Skeletal muscle satellite cell (primary cell): ENCODE results near the gene CFD.
"Not testable (repeated sequence)": the region's sequence is repeated elsewhere in the genome, so short reads cannot be mapped to it uniquely, and the experiment has no call there.

Source experiments
- H3K27me3 ChIP-seq: 2 replicates; pipeline ENCODE4 v1.7.0; 2013; ENCODE audit warnings: low read length; ENCODE audit not compliant: control insufficient read depth, insufficient read depth
- H3K36me3 ChIP-seq: 2 replicates; pipeline ENCODE4 v1.7.0; 2013; ENCODE audit warnings: mild to moderate bottlenecking, control low read depth, low read length; ENCODE audit not compliant: insufficient read depth
- H3K4me1 ChIP-seq: 2 replicates; pipeline ENCODE4 v1.7.0; 2013; ENCODE audit warnings: low read length; ENCODE audit not compliant: control insufficient read depth, insufficient read depth
- H3K4me2 ChIP-seq: 2 replicates; pipeline ENCODE4 v1.7.0; 2013; ENCODE audit warnings: mild to moderate bottlenecking, low read length
- H3K4me3 ChIP-seq: 2 replicates; pipeline ENCODE4 v1.7.0; 2013; ENCODE audit warnings: low read length
- H3K9ac ChIP-seq: 2 replicates; pipeline ENCODE4 v1.7.0; 2013; ENCODE audit warnings: mild to moderate bottlenecking, low read depth, low read length, moderate library complexity
- H3K9me3 ChIP-seq: replicated peaks from 2 replicates; pipeline ENCODE4 v1.7.0; 2013; ENCODE audit warnings: mild to moderate bottlenecking, control low read depth, low read length

CFD gene

DNA sequence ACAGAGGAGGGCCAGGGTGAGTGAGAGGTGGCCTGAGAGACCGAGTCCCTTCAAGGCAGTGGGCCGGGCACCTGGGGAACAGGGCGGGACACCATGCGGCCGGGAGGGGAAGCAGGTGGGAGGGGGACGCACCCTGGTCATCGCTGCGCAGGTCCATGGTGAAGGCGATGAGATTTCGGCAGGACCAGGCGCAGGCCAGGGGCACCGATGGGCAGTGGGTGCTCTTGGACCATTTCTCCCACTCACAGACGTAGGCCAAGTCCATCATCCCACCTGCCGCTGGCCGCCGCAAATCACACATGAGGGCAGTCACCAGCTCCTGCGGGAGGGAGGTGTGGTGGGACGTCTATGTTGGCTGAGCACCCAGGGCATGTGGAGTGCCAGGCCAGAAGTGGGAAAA lies 31.4 kb downstream of the CFD start:
- Histone ChIP-seq H3K36me3 (peaks cover 28% of the 10 kb centered on the region), H3K4me3 (no peak overlapping the region), H3K4me2 (no peak overlapping the region), H3K9me3 (no peaks in the 10 kb centered on the region), H3K9ac (no peak overlapping the region), H3K27me3 (no peaks in the 10 kb centered on the region), H3K4me1 (no peaks in the 10 kb centered on the region)

DNA sequence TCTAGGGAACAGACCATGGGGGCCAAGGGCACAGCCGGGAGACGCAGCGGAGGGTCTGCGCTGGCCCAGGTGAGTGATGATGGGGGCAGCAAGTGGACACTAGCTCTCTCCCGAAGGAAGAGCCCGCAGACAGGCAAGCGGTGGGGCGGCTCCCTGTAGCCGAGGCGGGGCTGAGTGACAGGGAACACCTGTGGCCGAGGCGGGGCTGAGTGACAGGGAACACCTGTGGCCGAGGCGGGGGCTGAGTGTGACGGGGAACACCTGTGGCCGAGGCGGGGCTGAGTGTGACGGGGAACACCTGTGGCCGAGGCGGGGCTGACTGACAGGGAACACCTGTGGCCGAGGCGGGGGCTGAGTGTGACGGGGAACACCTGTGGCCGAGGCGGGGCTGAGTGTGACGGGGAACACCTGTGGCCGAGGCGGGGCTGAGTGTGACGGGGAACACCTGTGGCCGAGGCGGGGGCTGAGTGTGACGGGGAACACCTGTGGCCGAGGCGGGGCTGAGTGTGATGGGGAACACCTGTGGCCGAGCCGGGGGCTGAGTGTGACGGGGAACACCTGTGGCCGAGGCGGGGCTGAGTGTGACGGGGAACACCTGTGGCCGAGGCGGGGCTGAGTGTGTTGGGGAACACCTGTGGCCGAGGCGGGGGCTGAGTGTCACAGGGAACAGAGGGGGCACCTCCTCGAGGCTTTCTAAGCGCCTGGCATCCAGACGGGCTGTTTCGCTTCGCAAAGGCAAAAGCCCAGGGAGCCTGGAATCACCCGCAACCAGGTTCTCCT lies 32.1 kb downstream of the CFD start:
- H3K4me2 ChIP-seq, result peak overlapping the region; percentile 97
- H3K36me3 ChIP-seq, result peaks cover 26% of the 10 kb centered on the region
- not testable (repeated sequence) for H3K9me3 ChIP-seq, H3K4me1 ChIP-seq, H3K27me3 ChIP-seq
- H3K9ac ChIP-seq, result peak overlapping the region; percentile 81
- peak overlapping the region; percentile 90 for H3K4me3 ChIP-seq

DNA sequence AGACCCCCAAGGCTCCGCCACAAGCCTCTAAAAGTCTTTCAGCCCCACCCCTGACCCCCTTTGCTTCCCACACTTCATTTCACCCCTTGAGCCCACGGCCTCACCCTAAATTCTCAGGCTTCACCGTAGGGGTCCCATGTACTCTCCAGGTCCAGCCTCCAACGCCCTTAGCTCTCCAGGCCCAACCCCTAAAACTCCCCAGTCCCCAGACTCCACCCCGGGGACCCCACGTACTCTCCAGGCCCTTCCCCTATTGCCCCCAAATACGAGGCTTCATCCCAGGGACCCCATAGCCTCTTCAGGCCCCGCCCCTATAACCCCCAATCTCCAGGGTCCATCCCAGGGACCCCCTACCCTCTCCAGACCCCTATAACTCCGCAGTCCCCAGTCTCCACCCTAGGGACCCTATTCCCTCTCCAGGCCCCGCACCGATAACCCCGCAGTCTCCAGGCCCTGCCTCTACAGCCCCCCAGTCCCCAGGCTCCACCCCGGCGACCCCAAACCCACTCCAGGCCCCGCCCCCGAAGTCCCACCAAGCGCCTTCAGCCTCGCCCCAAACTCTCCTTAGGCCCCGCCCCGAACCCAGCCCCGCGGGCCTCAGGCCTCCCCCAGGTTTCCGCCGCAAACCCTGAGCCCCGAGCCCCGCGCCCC lies 32.9 kb downstream of the CFD start:
- Histone ChIP-seq H3K4me1 (no peaks in the 10 kb centered on the region), H3K4me2 (peak overlapping the region; percentile 97), H3K9ac (peak overlapping the region; percentile 81), H3K36me3 (peaks cover 28% of the 10 kb centered on the region), H3K27me3 (no peaks in the 10 kb centered on the region), H3K4me3 (peak overlapping the region; percentile 90), H3K9me3 (no peaks in the 10 kb centered on the region)

DNA sequence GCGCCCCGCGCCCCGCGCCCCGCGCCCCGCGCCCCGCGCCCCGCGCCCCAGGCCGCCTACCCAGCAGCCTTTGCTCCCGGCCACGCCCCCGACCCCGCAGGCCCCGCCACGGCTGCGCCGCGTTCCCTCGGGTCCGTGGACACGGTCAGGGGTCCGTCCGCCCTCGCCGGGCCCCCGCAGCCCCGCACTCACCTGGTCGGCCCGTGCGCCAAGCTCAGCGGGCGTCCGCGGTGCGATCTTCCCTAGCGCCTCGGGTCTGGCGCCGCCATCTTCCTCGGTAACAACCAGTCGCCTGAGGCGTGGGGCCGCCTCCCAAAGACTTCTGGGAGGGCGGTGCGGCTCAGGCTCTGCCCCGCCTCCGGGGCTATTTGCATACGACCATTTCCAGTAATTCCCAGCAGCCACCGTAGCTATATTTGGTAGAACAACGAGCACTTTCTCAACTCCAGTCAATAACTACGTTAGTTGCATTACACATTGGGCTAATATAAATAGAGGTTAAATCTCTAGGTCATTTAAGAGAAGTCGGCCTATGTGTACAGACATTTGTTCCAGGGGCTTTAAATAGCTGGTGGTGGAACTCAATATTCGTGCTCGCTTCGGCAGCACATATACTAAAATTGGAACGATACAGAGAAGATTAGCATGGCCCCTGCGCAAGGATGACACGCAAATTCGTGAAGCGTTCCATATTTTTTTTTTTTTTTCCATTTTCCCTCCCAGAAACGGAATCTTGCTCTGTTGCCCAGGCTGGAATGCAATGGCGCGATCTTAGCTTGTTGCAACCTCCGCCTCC lies 33.6 kb downstream of the CFD start, which contains the start of the genes MED16 and RNU6-9:
MED16 (minus strand) TSS at position 294 of the 796 bp plus-strand sequence. CDS start 2,056 bp downstream, outside the sequence.
RNU6-9 (plus strand) TSS at position 591 of the 796 bp plus-strand sequence.
- no peaks in the 10 kb centered on the region for H3K9me3 ChIP-seq
- no peaks in the 10 kb centered on the region for H3K4me1 ChIP-seq
- peak within 1 kb of the TSS; percentile 97 for H3K4me2 ChIP-seq
- H3K27me3 ChIP-seq, result no peaks in the 10 kb centered on the region
- peaks cover 31% of the 10 kb centered on the region for H3K36me3 ChIP-seq
- H3K9ac ChIP-seq, result peak within 1 kb of the TSS; percentile 90
- H3K4me3 ChIP-seq, result peak within 1 kb of the TSS; percentile 90

DNA sequence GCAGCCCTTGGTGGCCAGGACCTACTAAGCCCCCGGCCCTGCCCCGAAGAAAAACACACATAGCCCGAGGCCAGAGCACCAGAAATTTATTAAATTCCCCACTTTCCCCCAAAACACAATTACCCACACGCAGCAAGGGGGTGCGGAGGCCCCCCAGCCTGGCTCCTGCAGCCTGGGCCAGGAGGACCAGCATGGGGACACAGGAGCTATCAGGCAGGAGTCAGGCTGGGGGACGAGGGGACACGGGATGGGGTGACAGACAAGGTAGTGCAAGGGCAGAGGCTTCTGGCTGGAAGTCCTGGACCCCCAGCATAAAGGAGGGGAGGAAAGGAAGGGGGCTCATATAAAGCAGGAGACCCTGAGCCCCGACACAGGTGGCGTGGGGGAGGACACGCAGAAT lies 37.0 kb downstream of the CFD start:
- Histone ChIP-seq H3K4me1 (no peaks in the 10 kb centered on the region), H3K36me3 (peaks cover 26% of the 10 kb centered on the region), H3K9ac (no peak overlapping the region), H3K4me2 (no peak overlapping the region), H3K27me3 (no peaks in the 10 kb centered on the region), H3K4me3 (no peak overlapping the region), H3K9me3 (no peaks in the 10 kb centered on the region)

DNA sequence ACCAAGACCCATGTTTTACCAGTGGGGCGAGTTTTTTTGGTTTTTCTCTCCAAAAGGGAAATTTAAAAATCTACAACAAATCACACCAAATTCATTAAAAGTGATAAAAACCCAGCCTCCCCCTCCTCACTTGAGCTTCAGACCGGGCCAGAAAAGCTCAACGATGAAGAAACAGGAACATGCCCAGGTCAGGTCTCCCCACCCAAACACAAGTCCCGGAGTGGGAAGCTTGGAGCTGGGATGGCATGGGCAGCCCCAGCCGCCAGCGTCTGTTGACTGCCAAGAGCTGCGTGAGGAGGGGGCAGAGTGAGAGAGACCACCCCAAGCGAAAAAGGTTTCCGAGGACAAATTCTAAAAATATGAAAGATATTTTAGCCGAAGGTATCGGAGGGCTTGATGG lies 37.5 kb downstream of the CFD start:
- H3K36me3 ChIP-seq, result peaks cover 30% of the 10 kb centered on the region

DNA sequence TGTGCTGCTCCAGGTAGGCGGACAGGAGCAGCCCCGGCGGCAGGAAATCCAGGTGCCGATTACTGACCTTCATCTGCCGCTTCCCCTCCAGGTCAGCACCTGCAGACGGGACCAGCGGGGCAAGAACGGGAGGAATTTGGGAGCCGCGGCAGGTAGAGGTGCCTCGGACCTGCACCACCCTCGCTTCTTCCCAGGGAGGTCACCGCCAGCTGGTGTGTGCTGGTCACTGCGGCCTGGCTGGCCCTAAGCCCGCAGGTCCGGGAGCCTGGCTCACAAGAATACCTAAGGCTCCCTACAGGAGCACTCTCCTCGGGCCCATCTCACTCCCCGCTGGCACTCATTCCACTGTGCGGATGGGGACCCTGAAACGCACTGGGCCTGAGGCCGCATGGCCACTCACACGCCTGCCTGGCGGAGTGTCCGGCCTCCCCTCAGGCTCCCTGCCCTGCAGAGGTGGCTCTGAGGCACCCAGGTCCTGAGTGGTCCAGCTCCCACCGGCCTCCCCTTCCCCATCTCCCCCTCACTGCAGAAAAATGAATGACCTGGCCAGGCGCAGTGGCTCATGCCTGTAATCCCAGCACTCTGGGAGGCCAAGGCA lies 38.1 kb downstream of the CFD start:
- Histone ChIP-seq H3K4me3 (no peak overlapping the region), H3K27me3 (no peaks in the 10 kb centered on the region), H3K4me2 (no peak overlapping the region), H3K36me3 (peaks cover 32% of the 10 kb centered on the region), H3K9ac (no peak overlapping the region), H3K4me1 (peaks cover 2% of the 10 kb centered on the region), H3K9me3 (no peaks in the 10 kb centered on the region)

More for the DNA sequence above, 37.5 kb downstream of the CFD start:
- Histone ChIP-seq H3K9me3 (no peaks in the 10 kb centered on the region), H3K9ac (no peak overlapping the region), H3K27me3 (no peaks in the 10 kb centered on the region), H3K4me1 (no peaks in the 10 kb centered on the region), H3K4me3 (no peak overlapping the region), H3K4me2 (no peak overlapping the region)

DNA sequence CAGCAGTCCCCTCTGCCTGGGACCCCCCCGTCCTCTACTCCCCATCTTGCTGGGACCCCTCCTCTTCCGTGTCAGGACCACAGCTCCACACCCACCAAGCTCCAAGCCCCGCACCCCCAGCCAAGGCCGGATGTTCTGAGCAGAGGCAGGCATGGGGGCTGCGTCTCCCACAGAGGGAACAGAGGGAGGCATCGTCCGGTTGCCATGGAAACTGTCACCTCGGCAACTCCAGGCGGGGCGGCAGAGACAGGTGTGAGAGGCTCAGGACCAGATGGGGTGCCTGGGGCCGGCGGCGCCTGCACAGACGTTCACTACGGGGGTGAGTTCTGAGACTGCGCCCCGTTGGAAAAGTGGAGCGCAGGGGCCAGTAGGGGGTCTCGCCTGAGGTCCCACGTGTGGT lies 39.2 kb downstream of the CFD start:
- Histone ChIP-seq H3K36me3 (peaks cover 32% of the 10 kb centered on the region), H3K9ac (no peak overlapping the region), H3K4me2 (no peak overlapping the region), H3K4me1 (peaks cover 12% of the 10 kb centered on the region), H3K4me3 (no peak overlapping the region), H3K9me3 (no peaks in the 10 kb centered on the region), H3K27me3 (no peaks in the 10 kb centered on the region)

DNA sequence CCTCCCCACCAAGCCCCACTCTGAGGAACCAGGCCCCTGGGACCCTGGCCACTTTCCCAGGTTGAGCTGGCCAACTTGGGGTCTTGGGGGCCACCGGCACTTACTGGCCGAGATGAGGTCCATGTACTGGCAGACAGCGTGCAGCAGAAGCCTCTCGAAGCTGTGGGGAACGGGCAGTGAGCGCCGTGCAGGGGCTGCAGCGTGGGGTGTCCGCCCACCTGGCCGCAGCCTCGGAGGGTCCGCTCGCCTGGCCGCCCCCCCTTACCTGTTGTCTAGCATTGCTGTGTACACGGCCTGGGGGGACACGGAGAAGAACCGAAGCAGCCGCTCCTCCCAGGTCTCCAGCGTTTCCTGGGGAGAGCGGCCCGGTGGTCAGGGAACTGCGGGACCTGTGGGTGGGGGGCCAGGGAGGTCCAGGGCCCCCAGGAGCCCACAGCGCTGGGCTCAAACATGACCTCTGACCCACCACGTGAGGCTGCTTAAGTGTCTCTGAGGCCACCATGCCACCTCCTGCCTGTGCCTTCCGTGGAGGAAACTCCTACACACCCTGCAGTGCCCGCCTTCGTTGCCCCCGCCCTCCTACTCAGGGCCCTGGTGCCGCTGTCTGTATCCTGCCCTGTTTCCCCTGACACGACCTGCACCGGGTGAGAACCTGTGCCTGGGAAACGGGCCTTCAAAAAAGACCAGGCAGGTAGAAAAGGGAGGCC lies 40.0 kb downstream of the CFD start:
- no peaks in the 10 kb centered on the region for H3K27me3 ChIP-seq
- H3K36me3 ChIP-seq, result peaks cover 32% of the 10 kb centered on the region
- no peak overlapping the region for H3K9ac ChIP-seq
- no peaks in the 10 kb centered on the region for H3K9me3 ChIP-seq
- no peak overlapping the region for H3K4me2 ChIP-seq
- H3K4me3 ChIP-seq, result no peak overlapping the region
- H3K4me1 ChIP-seq, result peaks cover 12% of the 10 kb centered on the region

DNA sequence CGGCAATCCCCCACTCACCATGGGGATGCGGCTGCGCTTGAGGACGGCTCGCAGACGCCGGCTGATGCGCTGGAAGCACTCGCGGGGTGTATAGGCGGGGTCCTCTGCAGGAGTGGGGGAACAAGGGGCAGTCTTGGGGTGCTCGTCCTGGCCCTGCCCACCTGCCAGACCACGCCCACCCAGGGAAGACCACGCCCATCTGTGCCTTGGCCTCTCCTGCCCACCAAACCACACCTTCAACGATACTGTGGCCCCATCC lies 40.5 kb downstream of the CFD start:
- H3K27me3 ChIP-seq, result no peaks in the 10 kb centered on the region
- no peaks in the 10 kb centered on the region for H3K9me3 ChIP-seq
- no peak overlapping the region for H3K4me2 ChIP-seq
- H3K4me3 ChIP-seq, result no peak overlapping the region
- H3K9ac ChIP-seq, result no peak overlapping the region
- H3K36me3 ChIP-seq, result peaks cover 32% of the 10 kb centered on the region
- peaks cover 12% of the 10 kb centered on the region for H3K4me1 ChIP-seq
